ENCODE measurements around the gene CTIF. TPM values are rescaled to one million over a fixed set of nuclear protein-coding genes. Genes with fewer than 3 reads are reported as not detected.

CTIF gene
- total RNA-seq, 2 donors from 2014 or later = 7.9 to 8.2 TPM

- no peak overlapping the region for H3K4me3 Mint-ChIP-seq
- peaks cover 12% of the 10 kb centered on the region for H3K4me1 Mint-ChIP-seq
- no peak overlapping the region for H3K27ac Mint-ChIP-seq
These were observed 353.5 kb downstream of the CTIF start for GRCh38 chr18:48892146-48892855.

GRCh38 chr18:48893061-48893607, 354.3 kb downstream of the CTIF start:
- Mint-ChIP-seq H3K27me3 (no peaks in the 10 kb centered on the region), H3K9me3 (no peaks in the 10 kb centered on the region), H3K4me1 (peaks cover 12% of the 10 kb centered on the region), H3K4me3 (no peak overlapping the region), H3K36me3 (ENCODE audit: low read depth) (no peaks in the 10 kb centered on the region), H3K27ac (peak overlapping the region; percentile 60)
- no peak for ATAC-seq (replicated peaks)

More at GRCh38 chr18:48892146-48892855, 353.5 kb downstream of the CTIF start:
- Mint-ChIP-seq H3K9me3 (no peaks in the 10 kb centered on the region), H3K27me3 (no peaks in the 10 kb centered on the region), H3K36me3 (ENCODE audit: low read depth) (no peaks in the 10 kb centered on the region)
- no peak for ATAC-seq (replicated peaks)

- no peak overlapping the region for H3K4me3 Mint-ChIP-seq
- no peak for ATAC-seq (replicated peaks)
- H3K4me1 Mint-ChIP-seq = peaks cover 12% of the 10 kb centered on the region
- H3K36me3 Mint-ChIP-seq (ENCODE audit: low read depth) = no peaks in the 10 kb centered on the region
- H3K27me3 Mint-ChIP-seq = no peaks in the 10 kb centered on the region
- peak overlapping the region; percentile 60 for H3K27ac Mint-ChIP-seq
- no peaks in the 10 kb centered on the region for H3K9me3 Mint-ChIP-seq
These were observed 355.1 kb downstream of the CTIF start for GRCh38 chr18:48893608-48894600.

- H3K27me3 Mint-ChIP-seq = no peaks in the 10 kb centered on the region
- no peak for ATAC-seq (replicated peaks)
- peaks cover 17% of the 10 kb centered on the region for H3K4me1 Mint-ChIP-seq
- H3K27ac Mint-ChIP-seq = peak overlapping the region; percentile 48
- H3K9me3 Mint-ChIP-seq = no peaks in the 10 kb centered on the region
- H3K4me3 Mint-ChIP-seq = no peak overlapping the region
- no peaks in the 10 kb centered on the region for H3K36me3 Mint-ChIP-seq (ENCODE audit: low read depth)
These were observed 356.0 kb downstream of the CTIF start for GRCh38 chr18:48894799-48895346.

GRCh38 chr18:48896326-48896874, 357.6 kb downstream of the CTIF start:
- Mint-ChIP-seq H3K4me1 (peaks cover 20% of the 10 kb centered on the region), H3K27me3 (no peaks in the 10 kb centered on the region), H3K36me3 (ENCODE audit: low read depth) (no peaks in the 10 kb centered on the region), H3K4me3 (no peak overlapping the region), H3K9me3 (no peaks in the 10 kb centered on the region), H3K27ac (peak overlapping the region; percentile 74)
- ATAC-seq (replicated peaks) = no peak

GRCh38 chr18:48896875-48897511, 358.2 kb downstream of the CTIF start:
- peak; percentile 93 for ATAC-seq (replicated peaks)
- Mint-ChIP-seq H3K9me3 (no peaks in the 10 kb centered on the region), H3K27ac (peak overlapping the region; percentile 74), H3K4me3 (no peak overlapping the region), H3K27me3 (no peaks in the 10 kb centered on the region), H3K4me1 (peaks cover 20% of the 10 kb centered on the region), H3K36me3 (ENCODE audit: low read depth) (no peaks in the 10 kb centered on the region)

- ATAC-seq (replicated peaks) = no peak
- peaks cover 20% of the 10 kb centered on the region for H3K4me1 Mint-ChIP-seq
- H3K9me3 Mint-ChIP-seq = no peaks in the 10 kb centered on the region
- no peak overlapping the region for H3K4me3 Mint-ChIP-seq
- H3K36me3 Mint-ChIP-seq (ENCODE audit: low read depth) = no peaks in the 10 kb centered on the region
- no peaks in the 10 kb centered on the region for H3K27me3 Mint-ChIP-seq
- H3K27ac Mint-ChIP-seq = peak overlapping the region; percentile 74
These were observed 358.7 kb downstream of the CTIF start for GRCh38 chr18:48897531-48897930.

GRCh38 chr18:48898521-48898920, 359.7 kb downstream of the CTIF start:
- no peak for ATAC-seq (replicated peaks)
- Mint-ChIP-seq H3K27ac (no peak overlapping the region), H3K4me1 (peaks cover 20% of the 10 kb centered on the region), H3K4me3 (no peak overlapping the region), H3K9me3 (no peaks in the 10 kb centered on the region), H3K27me3 (no peaks in the 10 kb centered on the region), H3K36me3 (ENCODE audit: low read depth) (no peaks in the 10 kb centered on the region)

- Mint-ChIP-seq H3K4me3 (no peak overlapping the region), H3K27me3 (no peaks in the 10 kb centered on the region), H3K27ac (peak overlapping the region; percentile 11), H3K4me1 (peaks cover 20% of the 10 kb centered on the region), H3K9me3 (peaks cover 5% of the 10 kb centered on the region), H3K36me3 (ENCODE audit: low read depth) (no peaks in the 10 kb centered on the region)
- peak; percentile 49 for ATAC-seq (replicated peaks)
These were observed 360.8 kb downstream of the CTIF start for GRCh38 chr18:48899558-48900174.

GRCh38 chr18:48900469-48900868, 361.6 kb downstream of the CTIF start:
- Mint-ChIP-seq H3K4me3 (no peak overlapping the region), H3K27me3 (no peaks in the 10 kb centered on the region), H3K9me3 (peaks cover 5% of the 10 kb centered on the region), H3K36me3 (ENCODE audit: low read depth) (no peaks in the 10 kb centered on the region), H3K27ac (no peak overlapping the region), H3K4me1 (peaks cover 20% of the 10 kb centered on the region)
- ATAC-seq (replicated peaks) = no peak

GRCh38 chr18:48901145-48902022, 362.6 kb downstream of the CTIF start:
- no peak for ATAC-seq (replicated peaks)
- H3K27me3 Mint-ChIP-seq = no peaks in the 10 kb centered on the region
- H3K4me3 Mint-ChIP-seq = no peak overlapping the region
- H3K36me3 Mint-ChIP-seq (ENCODE audit: low read depth) = no peaks in the 10 kb centered on the region
- H3K4me1 Mint-ChIP-seq = peaks cover 15% of the 10 kb centered on the region
- no peak overlapping the region for H3K27ac Mint-ChIP-seq
- peaks cover 5% of the 10 kb centered on the region for H3K9me3 Mint-ChIP-seq

- Mint-ChIP-seq H3K9me3 (peaks cover 5% of the 10 kb centered on the region), H3K27ac (no peak overlapping the region), H3K4me1 (peaks cover 8% of the 10 kb centered on the region), H3K4me3 (no peak overlapping the region), H3K36me3 (ENCODE audit: low read depth) (no peaks in the 10 kb centered on the region), H3K27me3 (no peaks in the 10 kb centered on the region)
- no peak for ATAC-seq (replicated peaks)
These were observed 363.4 kb downstream of the CTIF start for GRCh38 chr18:48902023-48902855.
